PC-3 (cell line): Measurements from ENCODE around the gene BTBD16.

Experiments
- EZH2 ChIP-seq: fragments of 300-600 bp; sonication (generic); IDR thresholded peaks from one replicate; pipeline ENCODE4 v1.6.1; 2017; ENCODE audit warnings: antibody characterized with exemption, mild to moderate bottlenecking, low read length; ENCODE audit not compliant: unreplicated experiment
- TF ChIP-seq, protein P1 (sequence below): fragments of 300-600 bp; sonication (generic); conservative IDR thresholded peaks from 2 replicates; pipeline ENCODE4 v1.5.1; 2017; ENCODE audit warnings: antibody characterized with exemption, low read depth, mild to moderate bottlenecking, low read length

DNA sequence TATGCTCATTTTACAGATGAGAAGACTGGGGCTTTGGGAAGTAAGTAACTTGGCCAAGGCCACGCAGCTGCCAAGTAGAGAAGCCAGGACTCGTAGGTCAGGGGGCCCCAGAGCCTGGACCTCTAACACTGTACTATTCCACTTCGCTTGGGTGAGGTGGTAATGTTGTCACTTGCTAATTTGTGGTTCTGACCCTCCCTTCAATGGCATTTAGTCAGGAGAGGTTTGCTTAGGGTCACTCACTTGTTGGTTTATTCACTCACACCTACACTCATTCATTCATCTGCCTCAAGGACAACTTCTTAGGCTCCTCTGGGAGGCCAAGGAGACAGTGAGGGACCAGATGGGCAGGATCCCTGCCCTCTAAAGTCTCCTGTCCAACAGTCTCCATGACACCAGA is 21.3 kb downstream of the BTBD16 start:
- TF ChIP-seq, protein P1, sequence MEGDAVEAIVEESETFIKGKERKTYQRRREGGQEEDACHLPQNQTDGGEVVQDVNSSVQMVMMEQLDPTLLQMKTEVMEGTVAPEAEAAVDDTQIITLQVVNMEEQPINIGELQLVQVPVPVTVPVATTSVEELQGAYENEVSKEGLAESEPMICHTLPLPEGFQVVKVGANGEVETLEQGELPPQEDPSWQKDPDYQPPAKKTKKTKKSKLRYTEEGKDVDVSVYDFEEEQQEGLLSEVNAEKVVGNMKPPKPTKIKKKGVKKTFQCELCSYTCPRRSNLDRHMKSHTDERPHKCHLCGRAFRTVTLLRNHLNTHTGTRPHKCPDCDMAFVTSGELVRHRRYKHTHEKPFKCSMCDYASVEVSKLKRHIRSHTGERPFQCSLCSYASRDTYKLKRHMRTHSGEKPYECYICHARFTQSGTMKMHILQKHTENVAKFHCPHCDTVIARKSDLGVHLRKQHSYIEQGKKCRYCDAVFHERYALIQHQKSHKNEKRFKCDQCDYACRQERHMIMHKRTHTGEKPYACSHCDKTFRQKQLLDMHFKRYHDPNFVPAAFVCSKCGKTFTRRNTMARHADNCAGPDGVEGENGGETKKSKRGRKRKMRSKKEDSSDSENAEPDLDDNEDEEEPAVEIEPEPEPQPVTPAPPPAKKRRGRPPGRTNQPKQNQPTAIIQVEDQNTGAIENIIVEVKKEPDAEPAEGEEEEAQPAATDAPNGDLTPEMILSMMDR, result no peak
- no peak for TF ChIP-seq EZH2
